Mononuclear cell (primary cell): Measurements from ENCODE around the gene DNAJC3. TPM values are rescaled to one million over a fixed set of nuclear protein-coding genes. Genes with fewer than 3 reads are reported as not detected.
"Not testable (repeated sequence)": the region's sequence is repeated elsewhere in the genome, so short reads cannot be mapped to it uniquely, and the experiment has no call there.

Source experiments
- H3K27me3 ChIP-seq: 2 replicates; pipeline ENCODE4 v1.6.0; 2011; ENCODE audit warnings: low read length, control low read depth; ENCODE audit not compliant: insufficient read depth
- H3K4me1 ChIP-seq: 2 replicates; pipeline ENCODE4 v1.5.1; 2011; ENCODE audit warnings: mild to moderate bottlenecking, low read length, control low read depth; ENCODE audit not compliant: insufficient read depth
- H3K4me3 ChIP-seq: 2 replicates; pipeline ENCODE4 v1.5.1; 2011; ENCODE audit warnings: mild to moderate bottlenecking, low read length, moderate library complexity
- H3K9me3 ChIP-seq: 2 replicates; pipeline ENCODE4 v1.5.1; 2011; ENCODE audit warnings: low read depth, mild to moderate bottlenecking, control low read depth, low read length
- total RNA-seq: library from RNA; depleted of rRNA; stranded (reverse); fragments of >200 nt; gene quantifications from one replicate; pipeline ENCODE4 v1.2.3, GENCODE V29; 2012

Gene DNAJC3
- total RNA-seq, 1 donor = 54.0 TPM

DNA sequence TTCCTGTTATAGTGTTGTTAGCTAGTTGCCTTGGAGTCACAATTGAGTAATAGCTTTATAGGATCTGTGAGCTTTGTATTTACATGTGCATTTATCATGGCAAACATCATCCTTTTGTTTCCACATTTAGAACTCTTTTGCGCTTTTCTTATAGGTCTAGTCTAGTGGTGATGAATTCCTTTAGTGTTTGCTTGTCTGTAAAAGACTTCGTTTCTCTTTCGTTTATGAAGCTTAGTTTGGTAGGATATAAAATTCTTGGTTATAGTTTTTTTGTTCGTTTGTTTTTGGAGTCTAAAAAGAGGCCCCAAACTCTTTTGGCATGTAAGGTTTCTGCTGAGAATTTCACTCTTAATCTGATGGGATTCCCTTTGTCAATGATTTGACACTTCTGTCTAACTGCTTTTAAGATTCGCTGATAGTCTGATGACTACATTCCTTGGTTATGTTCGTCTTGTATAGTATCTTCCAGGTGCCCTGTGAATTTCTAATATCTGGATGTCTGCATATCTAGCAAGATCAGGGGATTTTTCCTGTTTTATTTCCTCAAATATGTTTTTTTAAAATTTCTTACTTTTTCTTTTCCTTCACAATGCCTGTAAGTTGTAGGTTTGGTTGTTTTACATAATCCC, 20.2 kb downstream of the DNAJC3 start:
- Histone ChIP-seq H3K4me1 (peaks cover 12% of the 10 kb centered on the region), H3K27me3 (no peaks in the 10 kb centered on the region), H3K4me3 (no peak overlapping the region), H3K9me3 (no peaks in the 10 kb centered on the region)

- Histone ChIP-seq H3K9me3 (no peaks in the 10 kb centered on the region), H3K4me3 (no peak overlapping the region), H3K27me3 (no peaks in the 10 kb centered on the region), H3K4me1 (peaks cover 12% of the 10 kb centered on the region)
Measured at GRCh38 chr13:95698047-95698749, 21.3 kb downstream of the DNAJC3 start.

GRCh38 chr13:95703576-95703975, 26.6 kb downstream of the DNAJC3 start:
- peaks cover 40% of the 10 kb centered on the region for H3K4me1 ChIP-seq
- no peaks in the 10 kb centered on the region for H3K27me3 ChIP-seq
- H3K9me3 ChIP-seq = no peaks in the 10 kb centered on the region
- H3K4me3 ChIP-seq = no peak overlapping the region

- Histone ChIP-seq H3K4me3 (no peak overlapping the region), H3K27me3 (no peaks in the 10 kb centered on the region), H3K4me1 (peaks cover 47% of the 10 kb centered on the region), H3K9me3 (no peaks in the 10 kb centered on the region)
Measured at GRCh38 chr13:95704510-95704909, 27.6 kb downstream of the DNAJC3 start.

- Histone ChIP-seq H3K4me3 (no peak overlapping the region), H3K9me3 (no peaks in the 10 kb centered on the region), H3K27me3 (no peaks in the 10 kb centered on the region), H3K4me1 (peaks cover 56% of the 10 kb centered on the region)
Measured at GRCh38 chr13:95706356-95706755, 29.4 kb downstream of the DNAJC3 start.

DNA sequence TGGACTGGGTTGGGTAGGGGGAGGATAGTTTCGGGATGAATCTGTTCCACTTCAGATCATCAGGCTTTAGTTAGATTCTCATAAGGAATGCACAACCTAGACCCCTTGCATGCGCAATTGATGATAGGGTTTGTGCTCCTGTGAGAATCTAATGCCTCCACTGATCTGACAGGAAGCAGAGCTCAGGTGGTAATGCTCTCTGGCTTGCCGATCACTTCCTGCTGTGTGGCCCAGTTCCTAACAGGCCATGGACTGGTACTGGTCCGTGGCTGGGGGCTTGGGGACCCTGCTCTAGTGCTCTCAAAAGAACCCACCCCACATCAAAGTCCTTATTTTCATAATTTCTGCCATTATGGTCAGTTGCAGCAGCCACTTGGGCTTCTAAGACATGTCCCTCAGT, 30.1 kb downstream of the DNAJC3 start:
- H3K27me3 ChIP-seq = no peaks in the 10 kb centered on the region
- H3K4me3 ChIP-seq = no peak overlapping the region
- peaks cover 56% of the 10 kb centered on the region for H3K4me1 ChIP-seq
- no peaks in the 10 kb centered on the region for H3K9me3 ChIP-seq

GRCh38 chr13:95707442-95708390, 30.8 kb downstream of the DNAJC3 start:
- Histone ChIP-seq H3K27me3 (no peaks in the 10 kb centered on the region), H3K9me3 (no peaks in the 10 kb centered on the region), H3K4me3 (no peak overlapping the region), H3K4me1 (peaks cover 63% of the 10 kb centered on the region)

DNA sequence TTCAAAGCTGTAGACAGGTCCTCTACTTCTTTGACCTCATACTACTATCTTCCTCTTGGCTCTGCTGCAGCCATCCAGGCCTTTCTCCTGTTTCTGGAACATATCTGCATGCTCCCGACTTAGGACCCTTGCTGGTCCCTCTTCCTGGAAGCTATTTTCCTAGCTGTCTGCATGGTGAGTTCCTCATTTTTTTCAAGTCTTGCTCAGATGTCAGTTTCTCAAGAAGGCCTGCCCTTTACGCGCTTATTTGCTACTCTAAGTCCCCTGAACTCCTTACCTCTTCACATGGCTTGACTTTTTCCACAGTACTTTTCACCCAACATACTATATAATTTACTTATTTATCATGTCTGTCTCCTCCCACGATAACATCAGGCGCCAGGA, 31.4 kb downstream of the DNAJC3 start:
- Histone ChIP-seq H3K4me1 (peaks cover 65% of the 10 kb centered on the region), H3K9me3 (no peaks in the 10 kb centered on the region), H3K4me3 (no peak overlapping the region)

GRCh38 chr13:95708811-95709500, 32.0 kb downstream of the DNAJC3 start:
- Histone ChIP-seq H3K4me1 (peaks cover 71% of the 10 kb centered on the region), H3K9me3 (no peaks in the 10 kb centered on the region), H3K27me3 (no peaks in the 10 kb centered on the region), H3K4me3 (no peak overlapping the region)

More for the DNA sequence above, 31.4 kb downstream of the DNAJC3 start:
- no peaks in the 10 kb centered on the region for H3K27me3 ChIP-seq

GRCh38 chr13:95710313-95710712, 33.4 kb downstream of the DNAJC3 start:
- Histone ChIP-seq H3K9me3 (no peaks in the 10 kb centered on the region), H3K27me3 (no peaks in the 10 kb centered on the region), H3K4me1 (peaks cover 79% of the 10 kb centered on the region), H3K4me3 (no peak overlapping the region)

- not testable (repeated sequence) for H3K9me3 ChIP-seq, H3K4me3 ChIP-seq, H3K27me3 ChIP-seq
- H3K4me1 ChIP-seq = peaks cover 56% of the 10 kb centered on the region
Measured at GRCh38 chr13:95712846-95713245, 35.9 kb downstream of the DNAJC3 start.

- Histone ChIP-seq H3K4me3 (no peak overlapping the region), H3K4me1 (peaks cover 48% of the 10 kb centered on the region), H3K9me3 (no peaks in the 10 kb centered on the region), H3K27me3 (no peaks in the 10 kb centered on the region)
Measured at GRCh38 chr13:95713651-95714050, 36.7 kb downstream of the DNAJC3 start.

DNA sequence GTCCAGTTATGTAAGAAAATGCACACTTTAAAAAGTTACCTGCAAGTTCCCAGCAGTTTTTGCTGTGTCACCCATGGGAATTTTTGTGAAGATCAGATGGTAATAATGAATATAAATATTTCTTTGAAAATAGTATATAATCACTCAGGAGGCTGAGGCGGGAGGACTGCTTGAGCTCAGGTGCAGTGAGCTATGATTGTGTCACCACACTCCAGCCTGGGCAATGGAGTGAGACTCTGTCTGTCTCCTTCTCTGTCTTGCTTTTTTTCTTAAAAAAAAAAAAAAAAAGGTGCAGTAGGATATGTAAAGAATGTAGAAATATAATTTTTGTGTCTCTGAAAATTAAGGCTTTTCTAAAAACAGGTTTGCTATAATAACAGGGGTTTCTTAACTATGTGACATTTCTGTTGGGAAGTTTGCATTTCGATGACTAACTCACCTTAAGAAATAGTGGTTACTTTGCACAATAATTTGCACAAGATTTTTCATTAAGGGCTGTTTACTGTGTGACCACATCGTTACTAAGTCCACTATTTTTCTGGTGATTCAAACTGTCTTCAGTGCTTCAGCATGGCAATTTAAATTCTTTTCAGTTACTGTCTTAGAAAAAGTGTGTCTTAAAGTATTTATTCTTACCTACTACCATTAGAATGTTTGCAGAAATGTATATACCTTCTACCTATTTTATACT, 37.3 kb downstream of the DNAJC3 start:
- H3K4me1 ChIP-seq = peaks cover 43% of the 10 kb centered on the region
- H3K27me3 ChIP-seq = no peaks in the 10 kb centered on the region
- H3K4me3 ChIP-seq = no peak overlapping the region
- no peaks in the 10 kb centered on the region for H3K9me3 ChIP-seq

GRCh38 chr13:95716231-95716630, 39.3 kb downstream of the DNAJC3 start:
- no peaks in the 10 kb centered on the region for H3K27me3 ChIP-seq

More at GRCh38 chr13:95716231-95716630, 39.3 kb downstream of the DNAJC3 start:
- Histone ChIP-seq H3K9me3 (no peaks in the 10 kb centered on the region), H3K4me1 (peaks cover 27% of the 10 kb centered on the region), H3K4me3 (no peak overlapping the region)
